Astrocyte (in vitro differentiated cells and primary cell): ENCODE data around the gene STX5.

Experiments used
- EZH2 ChIP-seq: IDR thresholded peaks from 2 replicates; pipeline ENCODE4 v1.6.1; 2012; ENCODE audit warnings: mild to moderate bottlenecking, low read length, inconsistent platforms; ENCODE audit not compliant: insufficient read depth
- TF ChIP-seq, protein P1 (sequence below): IDR thresholded peaks from 2 replicates; pipeline ENCODE4 v1.5.1; 2011; ENCODE audit warnings: low read depth, mild to moderate bottlenecking, inconsistent platforms, low read length, moderate library complexity; ENCODE audit not compliant: insufficient read depth

DNA sequence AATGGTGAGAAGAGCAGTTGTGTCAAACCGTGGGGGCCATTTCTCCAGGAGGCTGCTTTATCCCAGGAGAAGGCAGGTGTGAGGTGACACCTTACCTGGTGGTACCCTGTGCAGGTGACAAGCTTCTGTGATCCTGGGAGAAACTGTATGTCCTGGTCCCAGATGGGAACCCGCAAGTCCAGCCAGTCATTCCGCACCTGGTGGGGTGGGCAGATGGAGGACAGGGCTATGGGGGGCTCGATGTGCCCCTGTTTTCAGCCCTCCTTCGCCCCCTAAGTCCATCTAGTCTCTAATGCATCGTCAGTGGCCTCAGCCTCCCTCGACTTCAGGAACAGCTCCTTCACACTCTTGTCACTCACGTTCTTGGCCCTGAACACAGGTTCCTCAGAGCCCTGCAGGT is 3.5 kb upstream of the STX5 start:
- TF ChIP-seq, protein P1, sequence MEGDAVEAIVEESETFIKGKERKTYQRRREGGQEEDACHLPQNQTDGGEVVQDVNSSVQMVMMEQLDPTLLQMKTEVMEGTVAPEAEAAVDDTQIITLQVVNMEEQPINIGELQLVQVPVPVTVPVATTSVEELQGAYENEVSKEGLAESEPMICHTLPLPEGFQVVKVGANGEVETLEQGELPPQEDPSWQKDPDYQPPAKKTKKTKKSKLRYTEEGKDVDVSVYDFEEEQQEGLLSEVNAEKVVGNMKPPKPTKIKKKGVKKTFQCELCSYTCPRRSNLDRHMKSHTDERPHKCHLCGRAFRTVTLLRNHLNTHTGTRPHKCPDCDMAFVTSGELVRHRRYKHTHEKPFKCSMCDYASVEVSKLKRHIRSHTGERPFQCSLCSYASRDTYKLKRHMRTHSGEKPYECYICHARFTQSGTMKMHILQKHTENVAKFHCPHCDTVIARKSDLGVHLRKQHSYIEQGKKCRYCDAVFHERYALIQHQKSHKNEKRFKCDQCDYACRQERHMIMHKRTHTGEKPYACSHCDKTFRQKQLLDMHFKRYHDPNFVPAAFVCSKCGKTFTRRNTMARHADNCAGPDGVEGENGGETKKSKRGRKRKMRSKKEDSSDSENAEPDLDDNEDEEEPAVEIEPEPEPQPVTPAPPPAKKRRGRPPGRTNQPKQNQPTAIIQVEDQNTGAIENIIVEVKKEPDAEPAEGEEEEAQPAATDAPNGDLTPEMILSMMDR, result no peak
- no peak for TF ChIP-seq EZH2
